HG03196 (cell line): ENCODE results near the gene BABAM2.

Source experiments
- ATAC-seq: cut with Tn5 transposase; IDR thresholded peaks from one replicate; pipeline ENCODE4 v1.9.1; 2021; ENCODE audit not compliant: unreplicated experiment

BABAM2 gene

DNA sequence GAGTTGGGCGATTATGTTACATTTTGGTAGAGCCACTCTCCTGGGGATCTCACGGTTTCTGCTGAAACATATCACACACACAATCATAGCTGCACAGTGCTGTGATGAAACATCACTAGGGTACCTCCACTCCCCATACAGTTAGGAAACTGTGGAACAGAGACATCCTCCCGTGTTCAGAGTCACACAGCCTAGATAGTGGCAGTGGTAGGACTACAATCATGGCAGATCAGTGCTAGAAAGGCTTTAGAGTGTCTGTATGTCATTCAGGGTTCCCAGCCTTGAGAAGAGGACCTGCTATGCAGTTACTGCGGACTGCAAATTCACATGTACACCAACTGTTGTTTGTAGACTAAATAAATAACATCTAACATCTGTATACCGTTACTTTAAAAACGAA is 291.8 kb downstream of the BABAM2 start:
- ATAC-seq = no peak

DNA sequence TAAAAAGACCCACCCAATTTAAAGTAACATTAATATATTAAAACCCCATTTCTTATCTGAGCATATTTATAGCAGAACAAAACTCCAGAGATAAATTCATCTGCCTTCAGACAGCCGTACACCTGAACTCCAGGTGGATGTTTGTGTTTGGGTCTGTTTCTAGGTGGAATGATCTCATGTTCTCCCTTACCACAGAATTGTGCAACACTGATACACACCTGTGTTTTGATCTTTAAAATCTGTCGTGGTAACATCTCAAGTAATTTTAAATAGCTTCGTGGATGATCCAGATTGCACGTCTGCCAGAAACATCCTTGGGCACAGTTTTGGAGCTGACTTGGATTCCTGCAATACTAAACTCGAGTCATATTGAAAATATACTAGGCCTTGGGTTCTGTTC is 294.6 kb downstream of the BABAM2 start:
- no peak for ATAC-seq

DNA sequence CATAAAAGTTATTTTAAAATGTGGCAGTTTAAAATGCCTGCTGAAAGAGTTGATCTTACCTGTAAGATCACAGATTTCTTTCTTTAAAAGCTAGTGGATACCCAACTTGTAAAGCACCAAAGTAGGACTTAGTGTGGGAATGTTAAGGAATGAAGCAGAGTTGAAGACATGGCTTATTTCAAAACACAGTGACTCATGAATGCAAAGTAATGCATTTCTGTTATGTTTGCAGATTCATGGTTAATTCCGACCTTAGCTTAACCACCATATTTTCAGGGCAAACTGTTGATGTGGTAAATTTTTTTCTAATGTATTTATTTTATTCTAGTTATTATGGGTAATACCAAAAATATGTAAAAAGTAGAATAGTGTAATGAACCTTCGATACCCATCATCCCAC is 295.4 kb downstream of the BABAM2 start:
- ATAC-seq = no peak

DNA sequence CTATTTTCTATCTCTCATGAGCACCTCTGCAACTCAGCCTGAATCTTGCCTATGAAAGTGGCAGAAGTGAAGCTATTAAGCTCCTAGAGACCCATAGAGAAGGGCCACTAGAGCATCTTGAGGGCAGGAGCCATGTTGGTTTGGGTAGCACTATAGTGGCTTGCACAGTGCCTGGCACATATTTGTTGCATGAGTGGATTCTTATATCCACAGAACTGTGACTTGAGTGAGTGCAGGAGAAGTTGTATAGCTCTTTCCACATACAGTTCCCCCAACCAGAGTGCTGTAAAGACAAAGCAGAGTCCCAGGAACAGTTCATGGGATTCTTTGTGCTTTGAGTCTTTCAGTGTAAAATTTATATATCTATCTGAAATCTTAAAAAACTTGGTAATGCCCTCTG is 296.7 kb downstream of the BABAM2 start:
- ATAC-seq = no peak

DNA sequence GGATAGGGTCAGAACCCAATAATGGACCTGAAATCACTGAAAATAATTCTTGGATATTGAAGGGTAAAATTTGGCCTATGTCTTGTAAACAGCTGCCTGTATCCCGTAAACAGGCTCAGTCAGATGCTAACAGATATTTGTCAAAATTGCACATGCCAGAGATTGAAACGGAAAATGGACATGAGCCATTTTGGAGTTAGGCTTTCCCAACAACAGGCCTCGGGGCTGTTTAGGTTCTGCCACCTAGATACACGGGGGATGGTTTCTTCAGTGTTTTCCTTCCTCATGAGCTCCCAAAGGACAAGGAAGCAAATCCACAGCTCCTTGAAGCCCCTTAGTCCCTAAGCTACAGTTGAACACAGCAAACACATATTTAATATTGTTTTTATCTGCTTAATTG is 297.9 kb downstream of the BABAM2 start:
- no peak for ATAC-seq

DNA sequence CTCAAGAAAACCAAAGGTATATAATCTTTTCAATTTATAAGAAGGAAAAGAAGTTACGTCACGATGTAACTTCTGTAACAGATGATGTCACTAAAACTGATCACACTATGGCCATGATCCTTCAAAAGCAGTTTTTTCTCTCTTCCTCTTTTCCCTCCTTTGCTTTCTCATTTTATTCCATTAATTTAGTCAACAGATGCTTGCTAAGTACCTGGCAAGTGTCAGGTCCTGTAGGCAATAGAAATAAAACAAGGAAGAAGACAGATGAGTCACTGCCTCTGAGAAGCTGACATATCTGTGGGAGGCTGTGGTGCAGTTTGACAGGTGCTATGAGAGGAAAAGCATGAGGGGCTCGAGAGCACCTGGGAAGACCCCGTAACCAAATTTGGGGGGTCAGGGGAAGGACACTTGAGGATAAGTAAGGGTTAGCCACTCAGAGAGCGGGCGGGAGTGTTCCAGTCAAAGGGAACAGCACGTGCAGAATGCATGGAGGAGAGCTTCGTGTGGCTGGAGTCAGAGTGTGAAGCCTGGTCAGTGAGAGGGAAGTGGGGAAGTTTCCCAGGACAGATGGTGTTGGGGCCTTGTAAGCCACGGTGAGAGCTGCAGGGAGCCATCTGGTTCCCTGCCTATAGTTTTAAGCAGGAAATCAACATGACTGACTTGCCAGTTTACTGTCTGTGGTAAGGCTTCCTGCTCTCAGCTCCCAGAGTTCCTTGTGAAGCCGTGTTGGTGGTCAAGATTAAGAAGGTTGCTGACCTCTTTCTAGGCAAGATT is 303.3 kb downstream of the BABAM2 start:
- ATAC-seq = no peak

DNA sequence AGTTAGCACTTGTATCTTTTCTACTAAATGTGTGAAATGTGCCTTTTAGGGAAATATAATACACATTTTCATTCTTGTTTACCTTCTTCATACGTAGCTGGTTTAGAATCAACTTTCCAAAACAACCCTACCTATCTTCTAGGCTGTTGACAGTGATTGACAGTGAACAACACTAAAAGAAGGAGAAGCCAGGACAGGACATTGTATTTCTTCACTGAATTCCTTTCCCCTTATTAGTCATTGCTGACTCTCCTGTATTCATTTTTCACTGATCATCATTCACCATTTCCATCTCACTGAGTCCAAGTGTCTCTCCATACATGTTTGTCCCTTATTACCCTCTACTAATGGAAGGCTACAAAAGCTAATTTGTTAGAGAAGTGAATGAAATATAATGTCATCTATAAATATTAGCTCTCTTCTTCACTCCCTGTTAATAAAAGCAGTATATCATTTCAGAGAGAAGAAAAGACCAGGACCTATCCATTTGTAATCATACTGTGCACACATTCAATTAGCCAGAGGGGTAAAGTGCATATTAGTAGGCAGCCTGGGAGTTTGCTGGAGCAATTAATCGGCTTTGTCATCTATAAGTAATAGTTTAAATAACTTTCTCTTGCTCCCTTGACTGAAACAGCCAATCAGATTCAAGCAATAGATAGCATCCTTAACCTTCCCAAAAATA is 309.6 kb downstream of the BABAM2 start:
- ATAC-seq = no peak

DNA sequence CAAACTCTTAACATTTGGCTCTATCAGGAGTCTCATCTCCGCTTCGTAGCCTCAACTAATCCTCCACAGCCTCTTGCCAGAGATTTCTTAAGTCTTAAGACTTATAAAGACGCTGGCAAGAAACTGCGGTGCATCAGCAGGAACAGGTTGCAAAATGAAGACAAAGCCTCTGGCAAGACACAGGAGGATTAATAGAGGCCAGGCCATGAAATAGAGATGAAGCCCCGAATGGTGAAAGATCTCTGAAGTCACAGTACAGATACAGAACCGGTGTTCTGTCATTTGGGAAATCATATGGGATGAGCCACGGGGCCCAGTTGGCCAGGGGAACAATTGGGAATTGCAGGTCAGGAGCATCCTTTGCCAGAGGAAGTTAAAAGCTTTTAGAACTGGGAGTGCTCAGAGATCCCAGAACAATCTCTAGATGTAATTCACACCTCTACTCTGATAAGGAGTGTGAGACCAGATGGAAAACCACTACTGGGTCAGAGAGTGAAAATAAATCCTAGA is 311.2 kb downstream of the BABAM2 start:
- no peak for ATAC-seq

DNA sequence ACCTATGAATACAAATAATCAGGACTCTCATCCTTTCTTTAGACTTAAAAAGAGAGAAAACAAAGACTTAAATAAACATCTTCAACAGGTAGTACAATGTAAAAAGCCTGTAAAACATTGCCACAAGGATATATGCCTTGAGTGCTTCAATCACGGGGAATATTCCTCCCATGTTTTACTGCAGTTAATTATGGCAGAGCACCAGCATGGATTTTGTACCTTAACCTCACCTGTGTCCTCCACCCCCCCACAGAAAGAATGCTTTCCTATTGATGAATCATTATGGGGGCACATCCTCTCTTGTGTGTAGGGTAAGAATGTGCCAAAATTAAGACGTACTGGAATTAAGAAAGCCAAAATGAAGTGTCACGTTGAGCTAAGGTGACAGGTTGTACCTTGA is 312.2 kb downstream of the BABAM2 start:
- ATAC-seq = no peak

DNA sequence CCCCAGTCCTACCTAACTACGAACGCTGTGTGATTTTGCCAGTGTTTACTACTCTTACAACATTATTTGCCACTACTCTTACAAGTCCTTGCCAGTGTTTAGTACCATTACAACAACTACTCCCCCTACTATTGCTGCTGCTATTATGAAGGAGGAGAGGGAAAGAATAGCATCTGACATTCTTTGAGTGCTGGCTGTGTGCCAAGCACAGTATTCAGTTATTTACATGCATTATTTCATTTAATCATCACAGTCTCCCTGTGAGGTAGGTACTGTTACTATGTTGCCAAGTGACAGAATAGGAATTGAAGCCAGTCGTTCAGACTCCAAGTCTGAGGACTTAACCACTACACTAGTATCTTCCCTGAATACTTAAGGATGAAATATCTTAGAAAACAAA is 316.2 kb downstream of the BABAM2 start:
- ATAC-seq = no peak

DNA sequence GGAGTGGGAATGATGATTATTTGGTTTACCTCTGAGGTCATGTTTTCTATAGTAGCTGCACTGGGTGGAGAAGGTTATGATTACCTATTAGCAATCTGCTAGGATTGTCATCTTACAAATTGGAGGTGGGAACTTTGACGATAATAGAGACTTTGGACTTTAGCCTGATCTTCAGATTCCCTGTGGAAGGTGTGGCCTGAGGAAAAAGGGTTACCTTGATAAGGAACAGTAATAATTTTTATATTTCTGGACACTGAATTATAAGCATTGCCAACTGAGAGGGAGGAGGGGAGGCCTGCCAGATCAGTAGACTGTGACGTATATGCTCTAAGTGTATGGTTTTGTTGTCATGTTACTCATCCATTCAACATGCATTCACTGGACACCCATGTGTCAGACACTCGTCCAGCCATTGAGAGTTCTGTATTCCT is 318.7 kb downstream of the BABAM2 start:
- no peak for ATAC-seq

DNA sequence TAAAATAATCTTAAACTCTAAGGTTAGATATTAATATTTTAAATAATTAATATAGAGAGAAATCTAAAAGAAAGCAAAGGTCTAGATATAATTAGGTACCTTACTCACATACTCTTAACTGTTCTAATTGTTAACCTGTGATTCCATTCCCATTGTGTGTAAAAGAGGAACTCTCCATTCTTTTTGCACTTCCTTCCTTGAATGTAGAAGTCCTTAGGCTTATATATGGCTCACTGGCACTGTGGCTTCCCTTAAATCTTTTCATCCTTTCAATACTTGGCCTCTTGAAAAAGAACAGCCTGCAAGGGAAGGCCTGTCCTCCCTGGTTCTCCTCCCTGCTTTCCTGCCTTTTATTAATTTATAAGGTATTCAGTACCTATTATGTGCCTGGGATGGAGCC is 319.3 kb downstream of the BABAM2 start:
- no peak for ATAC-seq

DNA sequence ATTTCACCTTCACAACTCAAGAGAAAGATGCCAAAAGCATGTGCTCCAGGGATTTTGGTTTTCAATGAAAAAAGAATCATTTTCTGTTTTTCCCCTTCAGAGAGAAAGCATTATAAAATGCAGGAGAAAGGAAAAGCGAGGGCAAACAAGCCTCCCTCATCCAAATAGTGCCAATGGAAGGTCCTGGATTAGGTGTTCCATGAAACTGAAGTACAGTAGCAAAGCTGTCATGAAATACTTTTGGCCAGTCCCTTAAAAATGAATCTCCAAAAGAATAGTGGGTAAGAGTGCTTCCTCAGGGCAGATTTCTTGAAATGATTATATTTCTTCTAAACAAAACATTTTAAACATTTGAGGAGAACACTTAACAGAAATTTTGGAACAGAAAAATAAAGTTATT is 320.0 kb downstream of the BABAM2 start:
- no peak for ATAC-seq

DNA sequence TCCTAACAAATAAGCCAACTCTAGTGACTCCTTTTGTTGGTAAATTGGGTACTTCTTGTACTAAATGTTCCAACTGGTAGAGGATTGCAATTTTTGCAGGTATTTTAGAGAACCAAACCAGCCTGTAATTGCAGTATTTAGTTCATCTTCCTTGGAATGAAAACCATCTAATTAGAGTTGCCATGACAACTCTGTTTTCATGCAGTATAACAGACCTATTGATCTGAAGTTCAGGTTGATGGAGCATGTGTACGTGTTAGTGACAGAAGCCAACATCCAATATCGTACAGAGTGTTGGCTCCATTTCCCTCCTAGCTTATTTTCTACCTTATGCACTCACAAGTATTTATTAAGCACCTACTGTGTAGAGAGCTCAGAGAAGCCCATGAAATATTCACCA is 325.8 kb downstream of the BABAM2 start:
- no peak for ATAC-seq

DNA sequence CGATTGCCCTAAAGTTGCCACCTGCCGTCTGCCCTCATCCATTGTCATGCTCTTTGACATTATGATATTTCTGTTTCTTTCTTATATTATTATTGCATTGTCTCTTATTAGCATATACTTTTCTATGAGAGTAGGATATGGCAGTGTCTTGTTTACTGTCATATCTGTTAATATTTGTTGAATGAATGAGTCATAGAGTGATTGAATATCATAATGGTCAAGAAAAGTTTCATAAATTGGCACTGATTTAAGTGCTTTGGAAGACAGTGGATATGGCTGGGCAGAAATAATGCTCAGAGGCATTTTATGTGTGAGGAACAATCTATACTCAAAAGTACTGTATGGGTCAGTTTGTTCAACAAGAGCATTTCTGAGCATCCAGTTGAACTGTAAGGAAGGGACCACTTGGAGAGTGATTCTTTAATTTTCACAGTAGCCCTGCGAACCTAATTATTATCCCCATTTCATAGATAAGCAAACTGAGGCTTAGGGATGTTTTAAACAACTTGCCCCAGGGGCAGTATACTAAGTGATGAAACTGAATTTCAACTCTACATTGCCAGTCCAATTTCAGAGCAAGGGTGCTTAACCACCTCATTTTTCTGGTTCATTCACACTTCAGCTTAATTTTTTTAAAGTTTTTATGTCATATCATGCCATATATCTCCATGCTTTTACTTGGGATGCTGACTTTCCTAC is 326.7 kb downstream of the BABAM2 start:
- no peak for ATAC-seq

DNA sequence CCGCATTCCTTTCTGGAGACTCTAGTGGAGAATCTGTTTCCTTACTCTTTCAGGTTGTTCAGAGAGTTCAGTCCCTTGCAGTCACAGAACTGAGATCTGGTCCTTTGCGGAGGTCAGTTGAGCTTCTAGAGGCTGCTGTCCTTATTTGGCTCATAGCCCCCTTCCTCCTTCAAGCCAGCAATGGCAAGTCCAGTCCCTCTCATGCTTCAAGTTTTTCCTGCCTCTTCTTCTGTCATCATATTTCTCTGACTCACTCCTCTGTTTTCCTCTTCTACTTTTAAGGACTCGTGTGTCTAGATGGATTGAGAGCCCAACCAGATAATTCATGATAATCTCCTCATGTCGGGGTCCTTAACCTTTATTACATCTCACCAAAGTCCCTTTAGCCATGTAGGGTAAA is 328.6 kb downstream of the BABAM2 start:
- no peak for ATAC-seq

DNA sequence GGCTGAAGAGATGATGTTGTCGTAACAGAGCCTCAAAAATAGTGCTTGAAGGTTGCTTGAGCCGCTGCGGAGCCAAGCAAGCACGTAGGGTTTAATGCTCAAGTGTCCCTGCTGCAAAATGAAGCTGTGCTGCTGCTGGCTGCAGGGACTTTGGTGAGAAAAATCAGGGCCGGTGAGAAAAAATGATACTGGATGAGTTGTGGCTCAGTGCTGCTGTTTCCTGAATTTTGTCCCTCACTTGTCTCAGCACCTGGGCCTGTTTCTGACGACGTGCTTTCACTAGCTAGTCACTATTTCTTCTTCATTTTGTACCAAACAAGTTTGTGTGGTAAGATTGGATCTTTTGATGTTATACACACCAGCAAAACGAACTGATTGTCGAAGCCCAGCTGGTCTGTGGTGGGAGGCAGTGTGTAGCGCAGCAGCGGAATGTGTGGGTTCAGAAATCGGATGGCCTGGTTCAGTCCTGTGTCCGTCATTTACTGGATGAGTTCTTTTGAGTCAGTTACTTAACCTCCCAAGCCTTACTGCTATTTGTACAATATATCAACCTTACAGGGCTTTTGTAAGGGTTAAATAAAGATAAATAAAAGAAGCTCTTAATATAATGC is 329.3 kb downstream of the BABAM2 start:
- no peak for ATAC-seq

DNA sequence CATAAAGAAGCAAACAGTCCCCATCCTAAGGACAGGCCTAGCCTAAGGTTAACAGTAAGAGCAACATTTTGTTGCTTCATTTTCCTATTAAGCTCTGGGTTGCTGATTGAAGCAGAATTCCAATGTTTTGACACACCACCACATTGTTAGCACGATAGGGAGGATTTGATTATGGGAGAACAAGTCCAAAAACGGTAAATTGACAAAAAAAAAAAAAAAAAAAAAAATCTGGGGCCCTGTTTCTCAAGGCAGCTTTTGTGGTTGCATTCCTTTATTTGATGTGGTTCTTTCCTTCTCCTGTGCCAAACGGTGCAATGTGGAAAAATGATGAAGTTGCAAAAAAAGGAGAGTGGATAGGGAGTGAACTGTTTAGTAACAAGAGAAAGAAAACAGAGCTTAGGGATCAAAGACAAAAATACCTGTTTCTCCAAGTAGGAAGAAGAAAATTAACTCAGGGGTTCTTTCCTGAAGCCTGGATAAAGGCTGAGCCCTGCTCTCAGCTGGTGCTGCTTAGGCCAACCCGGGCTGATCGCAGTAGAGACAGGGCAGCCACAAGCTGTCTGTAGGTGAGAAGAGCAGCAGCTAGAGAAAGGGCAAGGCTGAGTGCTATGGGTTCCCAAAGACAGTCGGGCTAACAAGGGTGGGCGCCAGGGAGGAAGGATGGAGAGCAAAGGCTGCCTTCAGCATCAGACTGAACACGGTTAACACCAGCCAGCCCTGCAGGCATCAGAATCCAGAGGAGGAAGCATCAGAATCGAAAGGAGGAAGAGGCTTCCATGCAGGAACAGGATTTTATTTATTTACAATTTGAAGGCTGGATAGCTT is 334.3 kb downstream of the BABAM2 start:
- no peak for ATAC-seq

DNA sequence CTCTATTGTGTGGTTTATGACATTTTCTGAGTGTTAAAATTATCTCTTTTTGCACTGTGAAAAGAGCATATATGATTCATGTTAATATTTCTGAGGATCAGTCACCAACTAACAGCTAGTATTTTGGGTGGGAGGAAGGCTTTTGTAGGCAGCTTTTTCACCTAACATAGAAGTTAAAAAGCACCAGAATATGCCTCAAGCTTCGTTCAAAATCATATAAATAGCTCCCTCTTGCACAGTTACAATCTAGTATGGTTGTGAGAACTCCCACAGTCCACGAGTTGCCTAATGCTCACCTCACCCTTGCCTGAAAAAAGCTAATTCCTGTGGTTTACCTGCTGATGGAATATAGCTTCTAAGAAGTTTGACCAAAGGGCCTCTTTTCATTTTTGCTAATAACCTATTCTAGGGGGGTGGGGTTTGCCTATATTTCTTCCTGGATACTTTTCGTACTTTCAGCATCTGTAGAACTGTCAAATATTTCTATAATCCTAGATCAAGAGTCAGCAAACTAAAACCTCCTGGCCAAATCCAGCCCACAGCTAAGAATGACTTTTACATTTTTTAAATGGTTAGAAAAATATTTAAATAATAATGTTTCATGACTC is 335.0 kb downstream of the BABAM2 start:
- ATAC-seq = no peak

DNA sequence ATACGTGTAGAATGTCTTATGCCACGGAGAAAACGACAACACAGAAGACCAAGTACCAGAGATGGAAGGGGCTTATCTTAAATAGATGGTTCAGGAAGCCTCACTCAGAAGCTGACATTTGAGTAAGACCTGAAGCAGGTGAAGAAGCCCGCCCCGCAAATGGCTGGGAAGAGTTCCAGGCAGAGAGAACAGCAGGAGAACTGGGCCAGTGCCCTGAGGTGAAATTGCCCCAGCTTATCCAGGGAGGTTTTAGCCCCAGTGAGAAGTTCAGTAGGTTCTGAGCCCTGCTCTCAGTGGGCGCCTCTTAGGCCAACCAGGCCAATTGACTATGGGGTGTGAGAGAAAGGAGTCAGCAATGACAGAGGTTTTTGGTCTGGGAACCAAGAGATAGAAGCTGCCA is 336.0 kb downstream of the BABAM2 start:
- no peak for ATAC-seq
